Measurements from ENCODE around the gene PHACTR4.

GRCh38 chr1:28378906-28379305, 9.4 kb downstream of the PHACTR4 start:
- no peak for TF ChIP-seq EZH2phosphoT487 (IDR thresholded peaks at IDR 0.05; ENCODE audit: low read depth)
- no peak for TF ChIP-seq CTCF (IDR thresholded peaks at IDR 0.05; ENCODE audit: low read depth, low read length)

Measured in OCI-LY3 (cell line).